Effector memory CD8-positive, alpha-beta T cell (primary cell): ENCODE data around the gene CDR2.

Experiments used
- ATAC-seq: fragments of 150-1000 bp; cut with Tn5 transposase; replicated peaks from 2 replicates; pipeline ENCODE4 v1.10.0; 2021; ENCODE audit warnings: mild to moderate bottlenecking, moderate library complexity
- DNase-seq, 3 experiments: peaks; one replicate each; pipeline ENCODE4 v3.0.0; 2021
- H3K27ac Mint-ChIP-seq, 2 donors: one replicate each; pipeline ENCODE4 v1.8.0; 2022; ENCODE audit warnings: mild to moderate bottlenecking in 2 of 2, mixed read lengths in 2 of 2, moderate library complexity in 2 of 2
- H3K27me3 Mint-ChIP-seq, 2 donors: one replicate each; pipeline ENCODE4 v1.8.0; 2022; ENCODE audit warnings: mixed read lengths in 2 of 2
- H3K36me3 Mint-ChIP-seq: one replicate; pipeline ENCODE4 v1.8.0; 2022; ENCODE audit warnings: mild to moderate bottlenecking, moderate library complexity, mixed read lengths; ENCODE audit not compliant: insufficient read depth
- H3K4me1 Mint-ChIP-seq, 2 donors: one replicate each; pipeline ENCODE4 v1.8.0; 2022; ENCODE audit warnings: low read depth in 2 of 2, mixed read lengths in 2 of 2
- H3K4me3 Mint-ChIP-seq, 2 donors: one replicate each; pipeline ENCODE4 v1.8.0; 2022; ENCODE audit warnings: mild to moderate bottlenecking in 2 of 2, mixed read lengths in 2 of 2, moderate library complexity in 2 of 2
- H3K9me3 Mint-ChIP-seq, 2 donors: one replicate each; pipeline ENCODE4 v1.8.0; 2022; ENCODE audit warnings: mixed read lengths in 2 of 2

CDR2 gene

GRCh38 chr16:22323173-22323958, 51.1 kb downstream of the CDR2 start:
- Mint-ChIP-seq H3K4me1 (peaks cover 0 to 6% of the 10 kb centered on the region in 2 donors), H3K27me3 (no peaks in the 10 kb centered on the region), H3K27ac (peak overlapping the region; percentile 82 to 86), H3K36me3 (peaks cover 49% of the 10 kb centered on the region), H3K9me3 (no peaks in the 10 kb centered on the region), H3K4me3 (no peak overlapping the region)
- ATAC-seq (no peak), DNase-seq (no peak)

- Mint-ChIP-seq H3K36me3 (peaks cover 50% of the 10 kb centered on the region), H3K9me3 (no peaks in the 10 kb centered on the region), H3K4me1 (peaks cover 0 to 6% of the 10 kb centered on the region in 2 donors), H3K4me3 (no peak overlapping the region), H3K27ac (peak overlapping the region; percentile 25 to 49), H3K27me3 (no peaks in the 10 kb centered on the region)
- DNase-seq: no peak
- no peak for ATAC-seq
Observed at GRCh38 chr16:22322741-22323140, 51.7 kb downstream of the CDR2 start.

- peaks cover 57% of the 10 kb centered on the region for H3K36me3 Mint-ChIP-seq
- ATAC-seq: no peak
Observed at GRCh38 chr16:22322021-22322471, 52.4 kb downstream of the CDR2 start.

GRCh38 chr16:22321340-22322001, 52.9 kb downstream of the CDR2 start:
- Mint-ChIP-seq H3K9me3 (no peaks in the 10 kb centered on the region), H3K27me3 (no peaks in the 10 kb centered on the region), H3K27ac (peak overlapping the region in 1 of 2 donors; percentile 79), H3K4me3 (no peak overlapping the region), H3K36me3 (peaks cover 62% of the 10 kb centered on the region), H3K4me1 (peaks cover 0 to 6% of the 10 kb centered on the region in 2 donors)
- peak; percentile 90 for ATAC-seq
- DNase-seq: peak; percentile 61 to 65 (median 64)

More at GRCh38 chr16:22322021-22322471, 52.4 kb downstream of the CDR2 start:
- Mint-ChIP-seq H3K27me3 (no peaks in the 10 kb centered on the region), H3K4me1 (peaks cover 0 to 6% of the 10 kb centered on the region in 2 donors), H3K9me3 (no peaks in the 10 kb centered on the region), H3K4me3 (no peak overlapping the region), H3K27ac (peak overlapping the region; percentile 25 to 49)
- DNase-seq: no peak

- peaks cover 68% of the 10 kb centered on the region for H3K36me3 Mint-ChIP-seq
- peak overlapping the region in 1 of 2 donors; percentile 79 for H3K27ac Mint-ChIP-seq
- H3K27me3 Mint-ChIP-seq: no peaks in the 10 kb centered on the region
- H3K9me3 Mint-ChIP-seq: no peaks in the 10 kb centered on the region
- no peak for DNase-seq
- ATAC-seq: no peak
- H3K4me1 Mint-ChIP-seq: peaks cover 0 to 6% of the 10 kb centered on the region in 2 donors
- H3K4me3 Mint-ChIP-seq: no peak overlapping the region
Observed at GRCh38 chr16:22320572-22321339, 53.7 kb downstream of the CDR2 start.

GRCh38 chr16:22318690-22319358, 55.6 kb downstream of the CDR2 start:
- ATAC-seq (peak; percentile 45), DNase-seq (peak; percentile 60 to 70 (median 63))
- H3K4me3 Mint-ChIP-seq: no peak overlapping the region
- peaks cover 0 to 6% of the 10 kb centered on the region in 2 donors for H3K4me1 Mint-ChIP-seq
- H3K27me3 Mint-ChIP-seq: no peaks in the 10 kb centered on the region
- no peak overlapping the region for H3K27ac Mint-ChIP-seq
- H3K36me3 Mint-ChIP-seq: peaks cover 74% of the 10 kb centered on the region
- H3K9me3 Mint-ChIP-seq: no peaks in the 10 kb centered on the region

GRCh38 chr16:22317625-22318024, 56.8 kb downstream of the CDR2 start:
- Mint-ChIP-seq H3K27me3 (no peaks in the 10 kb centered on the region), H3K9me3 (no peaks in the 10 kb centered on the region), H3K4me3 (no peak overlapping the region), H3K36me3 (peaks cover 73% of the 10 kb centered on the region), H3K27ac (peak overlapping the region in 1 of 2 donors; percentile 63), H3K4me1 (peaks cover 0 to 6% of the 10 kb centered on the region in 2 donors)
- ATAC-seq (no peak), DNase-seq (no peak)

- H3K4me1 Mint-ChIP-seq: peaks cover 0 to 6% of the 10 kb centered on the region in 2 donors
- peak overlapping the region in 1 of 2 donors; percentile 63 for H3K27ac Mint-ChIP-seq
- H3K9me3 Mint-ChIP-seq: no peaks in the 10 kb centered on the region
- no peak for ATAC-seq
- no peak overlapping the region for H3K4me3 Mint-ChIP-seq
- H3K27me3 Mint-ChIP-seq: no peaks in the 10 kb centered on the region
- peaks cover 74% of the 10 kb centered on the region for H3K36me3 Mint-ChIP-seq
- DNase-seq: no peak
Observed at GRCh38 chr16:22317001-22317530, 57.4 kb downstream of the CDR2 start.

GRCh38 chr16:22316411-22316811, 58.0 kb downstream of the CDR2 start:
- no peak overlapping the region for H3K4me3 Mint-ChIP-seq
- no peaks in the 10 kb centered on the region for H3K27me3 Mint-ChIP-seq
- H3K9me3 Mint-ChIP-seq: no peaks in the 10 kb centered on the region
- peaks cover 0 to 6% of the 10 kb centered on the region in 2 donors for H3K4me1 Mint-ChIP-seq
- H3K36me3 Mint-ChIP-seq: peaks cover 81% of the 10 kb centered on the region
- ATAC-seq (no peak), DNase-seq (no peak)
- peak overlapping the region in 1 of 2 donors; percentile 10 for H3K27ac Mint-ChIP-seq

- Mint-ChIP-seq H3K27me3 (no peaks in the 10 kb centered on the region), H3K27ac (peak overlapping the region in 1 of 2 donors; percentile 10), H3K4me3 (no peak overlapping the region), H3K36me3 (peaks cover 82% of the 10 kb centered on the region), H3K4me1 (peaks cover 0 to 3% of the 10 kb centered on the region in 2 donors), H3K9me3 (no peaks in the 10 kb centered on the region)
- DNase-seq (no peak), ATAC-seq (no peak)
Observed at GRCh38 chr16:22315979-22316378, 58.4 kb downstream of the CDR2 start.

- Mint-ChIP-seq H3K27me3 (no peaks in the 10 kb centered on the region), H3K4me1 (no peaks in the 10 kb centered on the region), H3K27ac (peak overlapping the region in 1 of 2 donors; percentile 44), H3K4me3 (no peak overlapping the region), H3K9me3 (no peaks in the 10 kb centered on the region), H3K36me3 (peaks cover 85% of the 10 kb centered on the region)
- DNase-seq: no peak
- ATAC-seq: no peak
Observed at GRCh38 chr16:22314661-22315626, 59.5 kb downstream of the CDR2 start.
